Thoracic aorta (tissue), 2 donors: ENCODE measurements around the gene SLC22A23. TPM values are rescaled to one million over a fixed set of nuclear protein-coding genes. Genes with fewer than 3 reads are reported as not detected.

ENCODE experiments used
- ATAC-seq: fragments of 150-250 bp; one replicate; pipeline ENCODE4 v1.8.0; 2017; ENCODE audit warnings: low read depth; ENCODE audit not compliant: insufficient number of reproducible peaks, low FRiP score
- DNase-seq: peaks from one replicate; pipeline ENCODE4 v3.0.0-alpha.2; 2020; ENCODE audit warnings: low spot score
- H3K27ac ChIP-seq, 2 donors: fragments of 200-600 bp; sonication (generic); 1 replicate in 1 of 2; 2 replicates in 1 of 2; pipeline ENCODE4 v1.5.1; 2016; ENCODE audit warnings: mild to moderate bottlenecking in 2 of 2, moderate library complexity in 2 of 2
- H3K27me3 ChIP-seq: fragments of 200-600 bp; sonication (generic); replicated peaks from 2 replicates; pipeline ENCODE4 v1.6.0; 2016; ENCODE audit warnings: mild to moderate bottlenecking; ENCODE audit not compliant: insufficient read depth
- H3K36me3 ChIP-seq: fragments of 200-600 bp; sonication (generic); one replicate; pipeline ENCODE4 v1.5.1; 2016
- H3K4me1 ChIP-seq, 2 donors: fragments of 200-600 bp; sonication (generic); 1 replicate in 1 of 2; 2 replicates in 1 of 2; pipeline versions ENCODE4 v1.5.1 to v1.6.0; 2016; ENCODE audit warnings: low read depth in 2 of 2, mild to moderate bottlenecking in 1 of 2; ENCODE audit not compliant: control insufficient read depth in 1 of 2
- H3K4me3 ChIP-seq: fragments of 200-600 bp; sonication (generic); 2 replicates; pipeline ENCODE4 v1.5.1; 2016; ENCODE audit warnings: mild to moderate bottlenecking
- H3K9me3 ChIP-seq: fragments of 200-600 bp; sonication (generic); 2 replicates; pipeline ENCODE4 v1.5.1; 2016
- total RNA-seq, 2 donors: library from RNA; depleted of rRNA; stranded (reverse); fragments of >200 nt; gene quantifications; one replicate each; pipeline versions ENCODE4 v1.1.0 to v1.2.3, GENCODE V29; 2016
- TF ChIP-seq, protein P1 (sequence below): fragments of 200-600 bp; sonication (generic); IDR thresholded peaks from one replicate; pipeline ENCODE4 v1.5.1; 2019; ENCODE audit warnings: antibody characterized with exemption

The SLC22A23 gene
- total RNA-seq, 2 donors from 2014 or later: 5.1 to 9.7 TPM

- Histone ChIP-seq H3K9me3 (no peaks in the 10 kb centered on the region), H3K27ac (no peak overlapping the region), H3K4me3 (no peak overlapping the region), H3K36me3 (peaks cover 8% of the 10 kb centered on the region), H3K27me3 (no peaks in the 10 kb centered on the region), H3K4me1 (peaks cover 9 to 28% of the 10 kb centered on the region in 2 donors)
- DNase-seq (no peak), ATAC-seq (no peak)
- TF ChIP-seq, protein P1, sequence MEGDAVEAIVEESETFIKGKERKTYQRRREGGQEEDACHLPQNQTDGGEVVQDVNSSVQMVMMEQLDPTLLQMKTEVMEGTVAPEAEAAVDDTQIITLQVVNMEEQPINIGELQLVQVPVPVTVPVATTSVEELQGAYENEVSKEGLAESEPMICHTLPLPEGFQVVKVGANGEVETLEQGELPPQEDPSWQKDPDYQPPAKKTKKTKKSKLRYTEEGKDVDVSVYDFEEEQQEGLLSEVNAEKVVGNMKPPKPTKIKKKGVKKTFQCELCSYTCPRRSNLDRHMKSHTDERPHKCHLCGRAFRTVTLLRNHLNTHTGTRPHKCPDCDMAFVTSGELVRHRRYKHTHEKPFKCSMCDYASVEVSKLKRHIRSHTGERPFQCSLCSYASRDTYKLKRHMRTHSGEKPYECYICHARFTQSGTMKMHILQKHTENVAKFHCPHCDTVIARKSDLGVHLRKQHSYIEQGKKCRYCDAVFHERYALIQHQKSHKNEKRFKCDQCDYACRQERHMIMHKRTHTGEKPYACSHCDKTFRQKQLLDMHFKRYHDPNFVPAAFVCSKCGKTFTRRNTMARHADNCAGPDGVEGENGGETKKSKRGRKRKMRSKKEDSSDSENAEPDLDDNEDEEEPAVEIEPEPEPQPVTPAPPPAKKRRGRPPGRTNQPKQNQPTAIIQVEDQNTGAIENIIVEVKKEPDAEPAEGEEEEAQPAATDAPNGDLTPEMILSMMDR: no peak
These were observed 178.9 kb downstream of the SLC22A23 start for GRCh38 chr6:3277851-3278416.

DNA sequence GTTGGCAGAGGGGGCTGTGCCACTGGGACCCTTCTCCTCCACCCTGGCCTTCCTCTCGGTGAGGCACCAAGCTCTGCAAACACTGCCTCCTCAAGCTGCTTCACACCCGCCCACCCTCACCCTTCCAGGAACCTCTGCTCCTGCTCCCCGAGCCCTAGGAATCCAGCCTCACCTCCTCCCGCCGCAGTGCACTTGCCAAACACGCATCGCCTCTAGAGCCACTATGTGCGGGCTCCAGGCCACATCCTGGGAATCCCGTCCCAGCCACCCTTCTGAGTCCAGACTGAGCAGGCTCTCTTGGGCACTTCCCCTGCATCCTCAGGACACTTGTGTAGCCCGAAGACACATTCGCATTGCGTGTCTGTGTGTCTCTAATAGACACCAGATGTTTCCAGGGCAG is 179.6 kb downstream of the SLC22A23 start:
- DNase-seq (no peak), ATAC-seq (no peak)
- no peak overlapping the region for H3K4me3 ChIP-seq
- TF ChIP-seq, protein P1: no peak
- no peaks in the 10 kb centered on the region for H3K27me3 ChIP-seq
- peaks cover 14% of the 10 kb centered on the region for H3K36me3 ChIP-seq
- H3K27ac ChIP-seq: no peak overlapping the region
- H3K4me1 ChIP-seq: peaks cover 5 to 21% of the 10 kb centered on the region in 2 donors
- no peaks in the 10 kb centered on the region for H3K9me3 ChIP-seq

- Histone ChIP-seq H3K9me3 (no peaks in the 10 kb centered on the region), H3K27me3 (no peaks in the 10 kb centered on the region), H3K36me3 (peaks cover 22% of the 10 kb centered on the region), H3K4me1 (peaks cover 0 to 13% of the 10 kb centered on the region in 2 donors), H3K4me3 (no peak overlapping the region), H3K27ac (no peak overlapping the region)
- no peak for ATAC-seq
- TF ChIP-seq, protein P1: no peak
- DNase-seq: no peak
These were observed 180.4 kb downstream of the SLC22A23 start for GRCh38 chr6:3276174-3277167.

- TF ChIP-seq, protein P1: no peak
- peaks cover 26% of the 10 kb centered on the region for H3K36me3 ChIP-seq
- H3K9me3 ChIP-seq: no peaks in the 10 kb centered on the region
- ATAC-seq (no peak), DNase-seq (no peak)
- no peak overlapping the region for H3K27ac ChIP-seq
- H3K27me3 ChIP-seq: no peaks in the 10 kb centered on the region
- H3K4me1 ChIP-seq: no peaks in the 10 kb centered on the region
- no peak overlapping the region for H3K4me3 ChIP-seq
These were observed 182.9 kb downstream of the SLC22A23 start for GRCh38 chr6:3273707-3274521.
